Neural cell (in vitro differentiated cells): ENCODE results near the gene DOCK10. TPM values are rescaled to one million over a fixed set of nuclear protein-coding genes. Genes with fewer than 3 reads are reported as not detected.

Experiments used
- H2AFZ ChIP-seq: fragments of 200-600, 300-800 bp; sonication (generic), shearing (Covaris generic); 2 replicates; pipeline ENCODE4 v1.6.0; 2014; ENCODE audit warnings: low read depth, mild to moderate bottlenecking, antibody characterized with exemption, low read length, moderate library complexity
- H3F3A ChIP-seq: fragments of 200-600 bp; shearing (Covaris generic); 2 replicates; pipeline ENCODE4 v1.6.1; 2016; ENCODE audit warnings: mild to moderate bottlenecking, moderate library complexity, mixed read lengths, antibody characterized with exemption, low read length; ENCODE audit not compliant: insufficient read depth, poor library complexity, severe bottlenecking
- H3K27ac ChIP-seq: fragments of 200-600, 300-800 bp; sonication (generic), shearing (Covaris generic); 2 replicates; pipeline ENCODE4 v1.5.1; 2014; ENCODE audit warnings: mild to moderate bottlenecking, low read length, moderate library complexity
- H3K27me3 ChIP-seq: fragments of 300-800, 200-600 bp; sonication (generic), shearing (Covaris generic); 2 replicates; pipeline ENCODE4 v1.6.0; 2014; ENCODE audit warnings: mild to moderate bottlenecking, low read depth, low read length, moderate library complexity; ENCODE audit not compliant: insufficient read depth
- H3K36me3 ChIP-seq: fragments of 300-800, 200-600 bp; sonication (generic), shearing (Covaris generic); 2 replicates; pipeline ENCODE4 v1.5.1; 2014; ENCODE audit warnings: mild to moderate bottlenecking, antibody characterized with exemption, low read length, moderate library complexity; ENCODE audit not compliant: insufficient read depth
- H3K4me2 ChIP-seq: fragments of 300-800, 200-600 bp; sonication (generic), shearing (Covaris generic); 2 replicates; pipeline ENCODE4 v1.6.0; 2014; ENCODE audit warnings: mild to moderate bottlenecking, low read length
- H3K4me3 ChIP-seq: fragments of 300-800, 200-600 bp; sonication (generic), shearing (Covaris generic); 2 replicates; pipeline ENCODE4 v1.5.1; 2014; ENCODE audit warnings: mild to moderate bottlenecking, low read length, moderate library complexity
- H3K79me2 ChIP-seq: fragments of 200-600 bp; shearing (Covaris generic); replicated peaks from 2 replicates; pipeline ENCODE4 v1.6.0; 2014; ENCODE audit warnings: mild to moderate bottlenecking, low read length, moderate library complexity; ENCODE audit not compliant: insufficient read depth
- H3K9ac ChIP-seq: fragments of 300-800, 200-600 bp; sonication (generic), shearing (Covaris generic); 2 replicates; pipeline ENCODE4 v1.6.1; 2016; ENCODE audit warnings: mild to moderate bottlenecking, low read length, mixed read lengths
- H3K9me2 ChIP-seq: fragments of 200-600 bp; shearing (Covaris generic); 2 replicates; pipeline ENCODE4 v1.6.1; 2016; ENCODE audit warnings: mild to moderate bottlenecking, low read length, mixed read lengths; ENCODE audit not compliant: insufficient read depth
- H3K9me3 ChIP-seq: fragments of 200-600, 300-800 bp; sonication (generic), shearing (Covaris generic); 2 replicates; pipeline ENCODE4 v1.6.1; 2016; ENCODE audit warnings: mild to moderate bottlenecking, mixed run types, low read length, moderate library complexity, mixed read lengths
- H4K20me1 ChIP-seq: fragments of 200-600 bp; shearing (Covaris generic); 2 replicates; pipeline ENCODE4 v1.6.1; 2016; ENCODE audit warnings: mild to moderate bottlenecking, mixed run types; ENCODE audit not compliant: insufficient read depth
- CTCF ChIP-seq: fragments of 450-650 bp; IDR thresholded peaks from 2 replicates; pipeline ENCODE4 v1.5.1; 2014; ENCODE audit warnings: antibody characterized with exemption, mild to moderate bottlenecking, moderate library complexity; ENCODE audit not compliant: poor library complexity, severe bottlenecking
- EP300 ChIP-seq: fragments of 450-650 bp; conservative IDR thresholded peaks from 2 replicates; pipeline ENCODE4 v1.6.1; 2014; ENCODE audit warnings: antibody characterized with exemption, mild to moderate bottlenecking, moderate library complexity; ENCODE audit not compliant: poor library complexity, severe bottlenecking
- EZH2 ChIP-seq: fragments of 200-600, 300-800 bp; shearing (Covaris generic), sonication (generic); IDR thresholded peaks from 2 replicates; pipeline ENCODE4 v1.6.1; 2014; ENCODE audit warnings: antibody characterized with exemption, low read length, borderline replicate concordance, mild to moderate bottlenecking; ENCODE audit not compliant: insufficient read depth, poor library complexity, severe bottlenecking
- MXI1 ChIP-seq: fragments of 450-650 bp; conservative IDR thresholded peaks from 2 replicates; pipeline ENCODE4 v1.6.1; 2014; ENCODE audit warnings: antibody characterized with exemption, mild to moderate bottlenecking; ENCODE audit not compliant: poor library complexity, severe bottlenecking
- POLR2AphosphoS5 ChIP-seq: IDR thresholded peaks from 2 replicates; pipeline ENCODE4 v1.6.1; 2012
- RAD21 ChIP-seq: fragments of 450-650 bp; conservative IDR thresholded peaks from 2 replicates; pipeline ENCODE4 v1.6.1; 2014; ENCODE audit warnings: antibody characterized with exemption, mild to moderate bottlenecking, moderate library complexity
- SMC3 ChIP-seq: fragments of 450-650 bp; conservative IDR thresholded peaks from 2 replicates; pipeline ENCODE4 v1.6.1; 2014; ENCODE audit warnings: antibody characterized with exemption, mild to moderate bottlenecking, moderate library complexity; ENCODE audit not compliant: poor library complexity
- TAF1 ChIP-seq: IDR thresholded peaks from 2 replicates; pipeline ENCODE4 v1.6.1; 2012; ENCODE audit warnings: low read depth
- polyA plus RNA-seq: library from polyadenylated mRNA; depleted of rRNA; stranded (reverse); fragments of >200 nt; gene quantifications from 2 replicates; pipeline ENCODE4 v1.2.3, GENCODE V29; 2014
- TF ChIP-seq, protein P1 (sequence below): IDR thresholded peaks from 2 replicates; pipeline ENCODE4 v1.6.1; 2012; ENCODE audit warnings: borderline replicate concordance

DOCK10 gene
- polyA plus RNA-seq, 1 donor from 2014 or later: 0.37 TPM

DNA sequence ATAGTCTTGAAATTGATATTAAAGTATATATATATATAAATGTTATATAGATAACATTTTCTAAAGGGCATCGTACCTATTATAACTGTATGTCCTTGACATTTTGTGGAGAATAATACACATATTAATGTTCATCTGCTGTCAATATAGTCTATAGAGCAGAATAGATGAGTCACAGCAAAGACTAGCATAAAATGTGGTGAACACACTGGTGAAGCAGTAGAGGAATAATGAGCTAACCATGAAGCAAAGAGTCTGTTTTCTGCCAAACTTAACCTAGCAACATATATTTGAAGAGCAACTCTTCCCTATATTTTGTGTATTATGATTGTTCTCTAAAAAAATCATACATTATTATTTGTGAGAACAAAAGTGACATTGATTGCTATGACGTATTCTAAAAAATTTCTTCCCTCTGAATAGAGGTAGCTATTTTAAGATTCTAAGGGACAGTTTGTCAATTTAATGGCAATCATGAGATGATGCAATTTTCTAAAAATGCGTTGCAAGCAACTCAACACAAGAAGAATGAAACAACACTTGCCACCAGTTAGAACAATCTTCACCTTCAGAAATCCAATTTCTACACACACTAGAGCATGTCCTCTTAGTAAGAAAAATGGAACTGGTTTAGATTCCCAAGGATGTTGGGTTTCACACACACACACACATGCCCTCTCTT, 22.0 kb downstream of the DOCK10 start:
- Histone ChIP-seq H3K27me3 (no peaks in the 10 kb centered on the region), H3K79me2 (no peaks in the 10 kb centered on the region)

DNA sequence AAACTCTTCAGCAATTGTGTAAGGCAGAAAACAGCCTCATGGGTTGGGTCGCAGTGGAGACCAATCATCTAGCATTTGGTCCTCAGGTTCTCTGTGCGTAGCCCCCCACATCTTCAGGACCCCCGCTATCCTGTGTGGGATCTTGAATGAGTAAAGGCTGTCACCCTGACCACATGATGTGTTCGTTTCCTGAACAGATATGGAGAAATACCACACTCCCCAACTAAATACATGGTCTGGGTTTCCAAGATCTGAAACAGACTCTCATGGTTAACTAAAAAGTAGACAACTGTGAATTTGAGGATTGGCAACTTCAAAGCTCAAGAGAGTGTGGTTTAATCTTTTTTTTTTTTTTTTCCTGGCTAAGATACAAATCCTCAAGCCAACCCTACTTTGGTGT, 23.2 kb downstream of the DOCK10 start:
- H3K9ac ChIP-seq: no peak overlapping the region
- H2AFZ ChIP-seq: no peak overlapping the region
- no peaks in the 10 kb centered on the region for H4K20me1 ChIP-seq
- no peaks in the 10 kb centered on the region for H3F3A ChIP-seq
- H3K27ac ChIP-seq: no peak overlapping the region
- no peak overlapping the region for H3K4me2 ChIP-seq
- H3K9me2 ChIP-seq: no peaks in the 10 kb centered on the region
- no peak for TF ChIP-seq MXI1
- no peak for TF ChIP-seq CTCF
- TF ChIP-seq POLR2AphosphoS5: no peak
- TF ChIP-seq EP300: no peak
- no peak for TF ChIP-seq EZH2
- TF ChIP-seq TAF1: no peak
- no peak for TF ChIP-seq RAD21
- TF ChIP-seq, protein P1, sequence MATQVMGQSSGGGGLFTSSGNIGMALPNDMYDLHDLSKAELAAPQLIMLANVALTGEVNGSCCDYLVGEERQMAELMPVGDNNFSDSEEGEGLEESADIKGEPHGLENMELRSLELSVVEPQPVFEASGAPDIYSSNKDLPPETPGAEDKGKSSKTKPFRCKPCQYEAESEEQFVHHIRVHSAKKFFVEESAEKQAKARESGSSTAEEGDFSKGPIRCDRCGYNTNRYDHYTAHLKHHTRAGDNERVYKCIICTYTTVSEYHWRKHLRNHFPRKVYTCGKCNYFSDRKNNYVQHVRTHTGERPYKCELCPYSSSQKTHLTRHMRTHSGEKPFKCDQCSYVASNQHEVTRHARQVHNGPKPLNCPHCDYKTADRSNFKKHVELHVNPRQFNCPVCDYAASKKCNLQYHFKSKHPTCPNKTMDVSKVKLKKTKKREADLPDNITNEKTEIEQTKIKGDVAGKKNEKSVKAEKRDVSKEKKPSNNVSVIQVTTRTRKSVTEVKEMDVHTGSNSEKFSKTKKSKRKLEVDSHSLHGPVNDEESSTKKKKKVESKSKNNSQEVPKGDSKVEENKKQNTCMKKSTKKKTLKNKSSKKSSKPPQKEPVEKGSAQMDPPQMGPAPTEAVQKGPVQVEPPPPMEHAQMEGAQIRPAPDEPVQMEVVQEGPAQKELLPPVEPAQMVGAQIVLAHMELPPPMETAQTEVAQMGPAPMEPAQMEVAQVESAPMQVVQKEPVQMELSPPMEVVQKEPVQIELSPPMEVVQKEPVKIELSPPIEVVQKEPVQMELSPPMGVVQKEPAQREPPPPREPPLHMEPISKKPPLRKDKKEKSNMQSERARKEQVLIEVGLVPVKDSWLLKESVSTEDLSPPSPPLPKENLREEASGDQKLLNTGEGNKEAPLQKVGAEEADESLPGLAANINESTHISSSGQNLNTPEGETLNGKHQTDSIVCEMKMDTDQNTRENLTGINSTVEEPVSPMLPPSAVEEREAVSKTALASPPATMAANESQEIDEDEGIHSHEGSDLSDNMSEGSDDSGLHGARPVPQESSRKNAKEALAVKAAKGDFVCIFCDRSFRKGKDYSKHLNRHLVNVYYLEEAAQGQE: no peak
- H3K36me3 ChIP-seq: no peaks in the 10 kb centered on the region
- H3K4me3 ChIP-seq: no peak overlapping the region
- H3K27me3 ChIP-seq: no peaks in the 10 kb centered on the region
- H3K9me3 ChIP-seq: no peaks in the 10 kb centered on the region
- no peaks in the 10 kb centered on the region for H3K79me2 ChIP-seq

More for the DNA sequence above, 22.0 kb downstream of the DOCK10 start:
- H3K9ac ChIP-seq: no peak overlapping the region
- H4K20me1 ChIP-seq: no peaks in the 10 kb centered on the region
- no peaks in the 10 kb centered on the region for H3K36me3 ChIP-seq
- H3K4me3 ChIP-seq: no peak overlapping the region
- H3K9me2 ChIP-seq: no peaks in the 10 kb centered on the region
- H3F3A ChIP-seq: no peaks in the 10 kb centered on the region
- H2AFZ ChIP-seq: no peak overlapping the region
- no peak overlapping the region for H3K27ac ChIP-seq
- H3K9me3 ChIP-seq: no peaks in the 10 kb centered on the region
- no peak for TF ChIP-seq EP300
- TF ChIP-seq RAD21: no peak
- no peak for TF ChIP-seq SMC3
- TF ChIP-seq CTCF: no peak
- TF ChIP-seq TAF1: no peak
- TF ChIP-seq MXI1: no peak
- no peak for TF ChIP-seq POLR2AphosphoS5
- no peak for TF ChIP-seq EZH2
- H3K4me2 ChIP-seq: no peak overlapping the region
